Measurements from ENCODE around the gene RETNLB. TPM values are rescaled to one million over a fixed set of nuclear protein-coding genes. Genes with fewer than 3 reads are reported as not detected.

RETNLB gene
- total RNA-seq (not detected), polyA plus RNA-seq (not detected)
- long read RNA-seq, donor 1 = 0 reads
- long read RNA-seq, donor 2 = 0 reads
- long read RNA-seq, donor 3 = 0 reads

DNA sequence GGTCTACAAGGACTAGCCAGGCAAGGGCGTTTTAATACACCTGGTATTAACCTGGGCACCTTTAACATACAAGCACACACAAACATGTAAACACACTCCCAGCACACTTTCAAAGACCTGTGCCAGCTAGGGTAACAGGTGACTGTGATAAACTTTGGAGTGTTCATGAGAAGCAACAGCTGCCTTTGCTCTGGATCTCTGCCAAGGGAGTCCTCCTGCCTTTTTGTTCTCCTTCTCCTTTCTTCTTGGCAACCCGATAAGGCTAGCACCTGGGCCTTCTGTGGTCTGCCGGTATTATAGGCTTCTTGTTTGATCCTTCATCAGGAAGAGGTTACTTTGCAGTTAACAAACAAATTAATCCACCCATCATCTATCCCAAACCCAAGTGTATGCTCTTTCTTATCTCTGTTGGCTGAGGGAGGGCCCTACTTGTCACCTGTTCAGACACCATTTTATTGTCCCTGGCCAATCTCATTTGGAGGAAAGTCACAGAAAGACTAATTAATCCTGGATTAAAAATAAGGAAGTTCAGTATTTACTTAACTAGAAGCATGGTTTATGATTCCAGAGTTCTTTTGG is at the start of gene RETNLB:
RETNLB (minus strand) TSS at position 7 of the 579 bp plus-strand sequence. CDS start 225 bp downstream, outside the sequence.
- TF ChIP-seq POLR2A (IDR thresholded peaks at IDR 0.05) = no peak
- no peak for TF ChIP-seq CTCF (IDR thresholded peaks at IDR 0.05)
- TF ChIP-seq EP300 (IDR thresholded peaks at IDR 0.05) = no peak
- no peak for DNase-seq
- Histone ChIP-seq H3K27me3 (no peaks in the 10 kb centered on the region), H3K36me3 (no peaks in the 10 kb centered on the region), H3K4me1 (ENCODE audit: insufficient read depth) (no peaks in the 10 kb centered on the region), H3K27ac (no peak within 1 kb of the TSS), H3K4me3 (no peak within 1 kb of the TSS), H3K9me3 (no peaks in the 10 kb centered on the region)
- WGBS, 3 donors = 13 to 16% (median 14%) methylated on average over 3 of the region's 3 CpGs
- intact Hi-C loops (cut with DNase I) = no loop called here

- H3K36me3 ChIP-seq = no peaks in the 10 kb centered on the region
- no peaks in the 10 kb centered on the region for H3K9me3 ChIP-seq
- TF ChIP-seq EP300 (IDR thresholded peaks at IDR 0.05) = no peak
- TF ChIP-seq CTCF (IDR thresholded peaks at IDR 0.05) = no peak
- no peak overlapping the region for H3K27ac ChIP-seq
- no peaks in the 10 kb centered on the region for H3K4me1 ChIP-seq (ENCODE audit: insufficient read depth)
- 58 to 68% (median 66%) methylated on average over 4 of the region's 4 CpGs for whole genome bisulfite sequencing, 3 donors
- no peak for DNase-seq
- intact Hi-C loops (cut with DNase I) = no loop called here
- H3K27me3 ChIP-seq = no peaks in the 10 kb centered on the region
- no peak overlapping the region for H3K4me3 ChIP-seq
These were observed 49.1 kb upstream of the RETNLB start for GRCh38 chr3:108806316-108806715.

- DNase-seq = no peak
- Histone ChIP-seq H3K9me3 (no peaks in the 10 kb centered on the region), H3K4me3 (no peak overlapping the region), H3K36me3 (no peaks in the 10 kb centered on the region), H3K27ac (no peak overlapping the region), H3K4me1 (ENCODE audit: insufficient read depth) (no peaks in the 10 kb centered on the region), H3K27me3 (no peaks in the 10 kb centered on the region)
- WGBS, 3 donors = 80 to 88% (median 88%) methylated on average over 4 of the region's 4 CpGs
- intact Hi-C loops (cut with DNase I) = no loop called here
- TF ChIP-seq EP300 (IDR thresholded peaks at IDR 0.05) = no peak
- TF ChIP-seq CTCF (IDR thresholded peaks at IDR 0.05) = no peak
- no peak for TF ChIP-seq POLR2A (IDR thresholded peaks at IDR 0.05)
These were observed 47.8 kb upstream of the RETNLB start for GRCh38 chr3:108804966-108805365.

- H3K27me3 ChIP-seq = no peaks in the 10 kb centered on the region
- no peak overlapping the region for H3K27ac ChIP-seq
- no peak overlapping the region for H3K4me3 ChIP-seq
- no peak for DNase-seq
- no peaks in the 10 kb centered on the region for H3K36me3 ChIP-seq
- TF ChIP-seq POLR2A (IDR thresholded peaks at IDR 0.05) (no peak), EP300 (IDR thresholded peaks at IDR 0.05) (no peak), CTCF (IDR thresholded peaks at IDR 0.05) (no peak)
- H3K9me3 ChIP-seq = no peaks in the 10 kb centered on the region
- intact Hi-C loops (cut with DNase I) = no loop called here
- no peaks in the 10 kb centered on the region for H3K4me1 ChIP-seq (ENCODE audit: insufficient read depth)
- WGBS, 3 donors = 89 to 94% (median 91%) methylated on average over 2 of the region's 2 CpGs
These were observed 47.2 kb upstream of the RETNLB start for GRCh38 chr3:108804437-108804836.

All from ovary (tissue), 10 donors.